Endothelial cell of umbilical vein (primary cell): ENCODE data around the gene HCK. TPM values are rescaled to one million over a fixed set of nuclear protein-coding genes. Genes with fewer than 3 reads are reported as not detected.

Experiments
- BruUV-seq: library from RNA; stranded (reverse); fragments of 400-500 nt; replicated peaks from 2 replicates; lab custom pipeline; 2021; lab: Mats Ljungman, UMichigan
- CTCF ChIA-PET: fragments of 300-600, 350-600 bp; sonication (Branson Sonifier 250); formaldehyde crosslinking; loops from one replicate; lab custom pipeline; 2021; ENCODE audit warnings: antibody characterized with exemption, inconsistent platforms; lab: Charles Lee
- POLR2A ChIA-PET: fragments of 300-600, 350-600 bp; sonication (Branson Sonifier 250); formaldehyde crosslinking; loops from one replicate; lab custom pipeline; 2021; ENCODE audit warnings: antibody characterized with exemption, inconsistent platforms; lab: Charles Lee
- DNase-seq: peaks from one replicate; pipeline ENCODE4 v3.0.0-alpha.2; 2011; ENCODE audit warnings: low read depth, low spot score
- FAIRE-seq: peaks from 2 replicates; lab custom pipeline; 2011; peaks lifted over from hg19 to GRCh38; lab: Jason Lieb, UNC
- H2AFZ ChIP-seq: 2 replicates; pipeline ENCODE4 v1.6.0; 2012; ENCODE audit warnings: low read depth, low read length, control low read depth, inconsistent platforms
- H3K27ac ChIP-seq: 2 replicates; pipeline ENCODE4 v1.5.1; 2011; ENCODE audit warnings: low read depth, mild to moderate bottlenecking, control low read depth, low read length, moderate library complexity; ENCODE audit not compliant: insufficient read depth
- H3K27me3 ChIP-seq, 2 experiments: 2 replicates each; pipeline versions ENCODE4 v1.6.0 to v1.6.1; 2011; ENCODE audit warnings: low read length in 2 of 2, mixed read lengths in 1 of 2; ENCODE audit not compliant: control insufficient read depth in 2 of 2, insufficient read depth in 2 of 2
- H3K36me3 ChIP-seq, 2 experiments: 2 replicates in 1 of 2; 3 replicates in 1 of 2; pipeline ENCODE4 v1.5.1; 2011; ENCODE audit warnings: low read length in 2 of 2, mild to moderate bottlenecking in 1 of 2, moderate library complexity in 1 of 2; ENCODE audit not compliant: control insufficient read depth in 2 of 2, insufficient read depth in 2 of 2; ENCODE audit errors: extremely low read depth in 1 of 2
- H3K4me1 ChIP-seq: 3 replicates; pipeline ENCODE4 v1.5.1; 2011; ENCODE audit warnings: mild to moderate bottlenecking, low read length; ENCODE audit not compliant: control insufficient read depth, insufficient read depth; ENCODE audit errors: extremely low read depth
- H3K4me2 ChIP-seq: 2 replicates; pipeline ENCODE4 v1.6.1; 2011; ENCODE audit warnings: low read length, control low read depth, mixed read lengths; ENCODE audit not compliant: insufficient read depth
- H3K4me3 ChIP-seq, 3 experiments: fragments of 200-600 bp in 1 of 3; sonication (generic), shearing (Covaris generic) in 1 of 3; replicated peaks in 1 of 3; 2 replicates each; pipeline ENCODE4 v1.5.1; 2011 to 2016; ENCODE audit warnings: control low read depth in 3 of 3, low read length in 3 of 3, mild to moderate bottlenecking in 2 of 3, inconsistent platforms in 1 of 3, low read depth in 1 of 3, moderate library complexity in 1 of 3; ENCODE audit not compliant: insufficient read depth in 1 of 3
- H3K79me2 ChIP-seq: 2 replicates; pipeline ENCODE4 v1.6.0; 2012; ENCODE audit warnings: low read length, inconsistent platforms; ENCODE audit not compliant: control insufficient read depth, insufficient read depth
- H3K9ac ChIP-seq: replicated peaks from 2 replicates; pipeline ENCODE3; 2011; ENCODE audit warnings: low read length, control low read depth; ENCODE audit not compliant: insufficient read depth; ENCODE audit errors: extremely low read depth
- H3K9me1 ChIP-seq: replicated peaks from 3 replicates; pipeline ENCODE4 v1.6.0; 2011; ENCODE audit warnings: mild to moderate bottlenecking, low read length; ENCODE audit not compliant: control insufficient read depth, insufficient read depth; ENCODE audit errors: extremely low read depth
- H3K9me3 ChIP-seq: replicated peaks from 2 replicates; pipeline ENCODE4 v1.5.1; 2012; ENCODE audit warnings: low read length, inconsistent platforms; ENCODE audit not compliant: control insufficient read depth, insufficient read depth
- H4K20me1 ChIP-seq: replicated peaks from 2 replicates; pipeline ENCODE3; 2011; ENCODE audit warnings: mild to moderate bottlenecking, low read length; ENCODE audit not compliant: control insufficient read depth, insufficient read depth; ENCODE audit errors: extremely low read depth
- FOS ChIP-seq: IDR thresholded peaks from 2 replicates; pipeline ENCODE4 v1.6.1; 2011; ENCODE audit warnings: mild to moderate bottlenecking, low read length, moderate library complexity, borderline replicate concordance; ENCODE audit not compliant: insufficient read depth
- dilution Hi-C: fragments of 300-500 bp; cut with MboI; formaldehyde crosslinking; loops from one replicate; pipeline ENCODE4 v1.15.0; 2019; ENCODE audit warnings: low sequenced_read_pairs; ENCODE audit not compliant: extremely low pct_ligation_motif_present
- intact Hi-C: fragments of 100-400 bp; cut with micrococcal nuclease; formaldehyde crosslinking; loops from one replicate; pipeline ENCODE4 v1.10.0; 2022
- polyA plus RNA-seq, 4 experiments: library from polyadenylated mRNA; depleted of rRNA in 3 of 4; stranded (reverse) in 3 of 4; unstranded in 1 of 4; fragments of >200 nt; gene quantifications; 2 replicates each; pipeline versions ENCODE4 v1.2.1 to v1.2.3, GENCODE V29; 2011 to 2012; ENCODE audit warnings: missing spikeins in 1 of 4
- total RNA-seq: library from RNA; stranded (reverse); gene quantifications from 2 replicates; pipeline ENCODE4 v1.2.3, GENCODE V29; 2021
- TF ChIP-seq, protein P1 (sequence below), 2 donors: IDR thresholded peaks; 1 replicate in 1 of 2; 2 replicates in 1 of 2; pipeline ENCODE4 v1.5.1; 2011; ENCODE audit warnings: low read length in 2 of 2, mild to moderate bottlenecking in 2 of 2, moderate library complexity in 2 of 2, control low read depth in 1 of 2, inconsistent platforms in 1 of 2, low read depth in 1 of 2; ENCODE audit not compliant: insufficient read depth in 1 of 2; ENCODE audit errors: extremely low read depth in 1 of 2

The HCK gene
- total and polyA plus RNA-seq, 2 donors (not counting 3 experiments of a cell fraction or from before 2014, with no cell fraction given): not detected

DNA sequence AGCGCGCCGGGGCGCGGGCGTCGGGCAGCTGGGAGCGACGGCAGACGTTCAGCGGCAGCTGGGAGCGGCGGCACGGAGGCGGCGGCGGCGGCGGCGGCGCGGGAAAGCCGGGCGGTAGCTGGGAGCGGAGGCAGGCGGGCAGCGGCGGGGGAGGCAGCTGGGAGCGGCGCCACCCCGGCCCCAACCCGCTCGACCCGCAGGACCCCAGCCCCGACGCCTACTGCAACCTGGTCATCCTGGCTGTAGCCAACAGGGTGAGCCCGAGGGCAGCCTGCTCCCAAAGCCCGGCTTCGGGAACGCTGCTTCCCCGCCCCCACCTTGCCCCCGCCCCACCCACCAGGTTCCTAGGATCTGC is 32.9 kb upstream of the HCK start:
- DNase-seq (no peak), FAIRE-seq (no peak)
- CTCF ChIA-PET: interaction anchor here (0.6 to 4.6 kb wide), 8 partner anchors 10 to 173 kb away, joined by 3 to 36 read pairs (median 4); no protein-coding TSS in a partner anchor
- H4K20me1 ChIP-seq: no peaks in the 10 kb centered on the region
- intact Hi-C loops: no loop called here
- no peaks in the 10 kb centered on the region for H3K79me2 ChIP-seq
- no peak overlapping the region for H3K9ac ChIP-seq
- TF ChIP-seq, protein P1, sequence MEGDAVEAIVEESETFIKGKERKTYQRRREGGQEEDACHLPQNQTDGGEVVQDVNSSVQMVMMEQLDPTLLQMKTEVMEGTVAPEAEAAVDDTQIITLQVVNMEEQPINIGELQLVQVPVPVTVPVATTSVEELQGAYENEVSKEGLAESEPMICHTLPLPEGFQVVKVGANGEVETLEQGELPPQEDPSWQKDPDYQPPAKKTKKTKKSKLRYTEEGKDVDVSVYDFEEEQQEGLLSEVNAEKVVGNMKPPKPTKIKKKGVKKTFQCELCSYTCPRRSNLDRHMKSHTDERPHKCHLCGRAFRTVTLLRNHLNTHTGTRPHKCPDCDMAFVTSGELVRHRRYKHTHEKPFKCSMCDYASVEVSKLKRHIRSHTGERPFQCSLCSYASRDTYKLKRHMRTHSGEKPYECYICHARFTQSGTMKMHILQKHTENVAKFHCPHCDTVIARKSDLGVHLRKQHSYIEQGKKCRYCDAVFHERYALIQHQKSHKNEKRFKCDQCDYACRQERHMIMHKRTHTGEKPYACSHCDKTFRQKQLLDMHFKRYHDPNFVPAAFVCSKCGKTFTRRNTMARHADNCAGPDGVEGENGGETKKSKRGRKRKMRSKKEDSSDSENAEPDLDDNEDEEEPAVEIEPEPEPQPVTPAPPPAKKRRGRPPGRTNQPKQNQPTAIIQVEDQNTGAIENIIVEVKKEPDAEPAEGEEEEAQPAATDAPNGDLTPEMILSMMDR (IDR thresholded peaks at IDR 0.05; ENCODE audit: extremely low read depth in 1 of 2, insufficient read depth in 1 of 2, low read depth in 1 of 2, low read length in 2 of 2): peak in 1 of 2 donors; percentile 41
- no peak for TF ChIP-seq FOS
- no peak overlapping the region for H2AFZ ChIP-seq
- H3K4me3 ChIP-seq: peak overlapping the region in 1 of 3 experiments; percentile 64
- no peaks in the 10 kb centered on the region for H3K36me3 ChIP-seq
- no peaks in the 10 kb centered on the region for H3K9me1 ChIP-seq
- no TSS peak for BruUV-seq
- POLR2A ChIA-PET: interaction anchor here (1.1 kb wide), 1 partner anchor 11 kb away, joined by 3 read pairs; no protein-coding TSS in a partner anchor
- H3K27me3 ChIP-seq: no peaks in the 10 kb centered on the region
- H3K4me1 ChIP-seq: peaks cover 6% of the 10 kb centered on the region
- no peaks in the 10 kb centered on the region for H3K9me3 ChIP-seq
- dilution Hi-C loops: no loop called here
- H3K27ac ChIP-seq: no peak overlapping the region
- H3K4me2 ChIP-seq: no peak overlapping the region

DNA sequence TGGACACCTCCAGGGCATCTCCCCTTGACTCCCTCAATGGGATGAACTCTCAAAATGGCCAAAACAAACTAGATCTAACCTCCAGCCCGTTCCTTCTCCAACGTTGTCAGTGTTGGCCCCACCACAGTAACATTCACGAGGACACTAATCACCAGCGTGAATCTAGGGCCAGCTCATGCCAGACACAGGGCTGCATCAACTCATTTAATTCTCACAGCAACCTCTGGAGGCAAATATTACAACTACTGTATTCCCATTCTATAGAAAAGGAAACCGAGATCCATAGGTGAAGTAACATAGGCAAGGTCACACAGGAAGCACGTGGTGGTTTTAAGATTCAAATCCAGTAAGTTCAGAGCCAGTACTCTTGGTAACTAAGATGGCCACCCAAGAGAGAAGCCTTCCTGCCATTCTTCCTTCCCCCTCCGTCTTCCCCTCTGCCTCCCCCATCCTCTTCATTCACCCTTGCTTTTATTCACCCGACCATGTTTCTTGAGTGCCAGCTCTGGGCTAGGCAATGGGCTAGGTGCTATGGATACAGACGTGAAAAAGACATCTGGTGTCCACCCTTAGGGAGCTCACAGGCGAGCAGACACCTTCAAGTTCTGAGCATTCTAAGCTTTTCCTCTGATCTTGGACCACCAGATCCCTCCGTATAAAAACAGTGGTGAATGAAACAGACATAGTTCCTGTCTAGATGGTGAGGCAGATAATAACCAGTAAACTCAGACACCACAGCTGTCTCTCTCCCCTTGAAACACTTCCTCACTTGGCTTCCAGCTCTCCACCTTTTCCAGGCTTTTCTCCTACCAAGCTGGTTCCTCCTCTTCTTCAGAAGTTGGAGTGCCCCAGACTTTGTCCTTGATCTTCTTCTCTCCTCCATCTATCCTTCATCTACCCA is 32.2 kb upstream of the HCK start:
- dilution Hi-C loops: no loop called here
- intact Hi-C loops: no loop called here
- peak overlapping the region; percentile 38 for H3K4me2 ChIP-seq
- no peaks in the 10 kb centered on the region for H4K20me1 ChIP-seq
- H3K4me3 ChIP-seq: peak overlapping the region in 1 of 3 experiments; percentile 64
- DNase-seq: no peak
- no peaks in the 10 kb centered on the region for H3K36me3 ChIP-seq
- no peaks in the 10 kb centered on the region for H3K9me1 ChIP-seq
- H3K9me3 ChIP-seq: no peaks in the 10 kb centered on the region
- TF ChIP-seq, protein P1 (IDR thresholded peaks at IDR 0.05; ENCODE audit: extremely low read depth in 1 of 2, insufficient read depth in 1 of 2, low read depth in 1 of 2, low read length in 2 of 2): no peak
- POLR2A ChIA-PET: interaction anchor here (1.1 kb wide), 1 partner anchor 12 kb away, joined by 3 read pairs; no protein-coding TSS in a partner anchor
- H3K79me2 ChIP-seq: no peaks in the 10 kb centered on the region
- FAIRE-seq: no peak
- no peak overlapping the region for H3K27ac ChIP-seq
- no peak overlapping the region for H2AFZ ChIP-seq
- CTCF ChIA-PET: interaction anchor here (0.6 to 4.6 kb wide), 11 partner anchors 10 to 173 kb away, joined by 3 to 36 read pairs (median 3); partner anchors contain the start of gene PDRG1
- TSS peak; percentile 9 for BruUV-seq
- H3K4me1 ChIP-seq: peaks cover 6% of the 10 kb centered on the region
- H3K9ac ChIP-seq: no peak overlapping the region
- H3K27me3 ChIP-seq: no peaks in the 10 kb centered on the region
